ENCODE data around the gene RAPGEF5. TPM values are rescaled to one million over a fixed set of nuclear protein-coding genes. Genes with fewer than 3 reads are reported as not detected.

The RAPGEF5 gene
- total RNA-seq, 2 donors from 2014 or later = 7.4 to 29.8 TPM

GRCh38 chr7:22380333-22380732 lies 23.4 kb upstream of the RAPGEF5 start:
- Histone ChIP-seq H3K9me3 (no peaks in the 10 kb centered on the region), H3K27ac (no peak overlapping the region), H3K36me3 (no peaks in the 10 kb centered on the region), H3K4me3 (no peak overlapping the region), H3K27me3 (replicated peaks; ENCODE audit: insufficient read depth) (no peaks in the 10 kb centered on the region), H3K4me1 (replicated peaks) (no peaks in the 10 kb centered on the region)
- WGBS = 96% methylated on average over 2 of the region's 2 CpGs
- TF ChIP-seq POLR2A (IDR thresholded peaks at IDR 0.05) = no peak
- no peak for DNase-seq (ENCODE audit: low spot score)
- intact Hi-C loops (cut with DNase I) = no loop called here

- H3K4me3 ChIP-seq = no peak overlapping the region
- WGBS = 62% methylated on average over 7 of the region's 7 CpGs
- no peak overlapping the region for H3K27ac ChIP-seq
- no peaks in the 10 kb centered on the region for H3K4me1 ChIP-seq (replicated peaks)
- no peaks in the 10 kb centered on the region for H3K9me3 ChIP-seq
- no peaks in the 10 kb centered on the region for H3K36me3 ChIP-seq
- no peaks in the 10 kb centered on the region for H3K27me3 ChIP-seq (replicated peaks; ENCODE audit: insufficient read depth)
- DNase-seq (ENCODE audit: low spot score) = no peak
- TF ChIP-seq POLR2A (IDR thresholded peaks at IDR 0.05) (no peak), POLR2AphosphoS5 (IDR thresholded peaks at IDR 0.05) (no peak), CTCF (IDR thresholded peaks at IDR 0.05) (no peak)
- intact Hi-C loops (cut with DNase I) = no loop called here
Measured at GRCh38 chr7:22378199-22378980, 21.4 kb upstream of the RAPGEF5 start.

GRCh38 chr7:22377703-22378102 lies 20.7 kb upstream of the RAPGEF5 start:
- Histone ChIP-seq H3K27me3 (replicated peaks; ENCODE audit: insufficient read depth) (no peaks in the 10 kb centered on the region), H3K36me3 (no peaks in the 10 kb centered on the region), H3K27ac (no peak overlapping the region), H3K9me3 (no peaks in the 10 kb centered on the region), H3K4me3 (no peak overlapping the region), H3K4me1 (replicated peaks) (no peaks in the 10 kb centered on the region)
- intact Hi-C loops (cut with DNase I) = no loop called here
- WGBS = 50% methylated on average over 2 of the region's 2 CpGs
- no peak for DNase-seq (ENCODE audit: low spot score)
- TF ChIP-seq POLR2AphosphoS5 (IDR thresholded peaks at IDR 0.05) (no peak), CTCF (IDR thresholded peaks at IDR 0.05) (no peak), POLR2A (IDR thresholded peaks at IDR 0.05) (no peak)

GRCh38 chr7:22375359-22376048 lies 18.6 kb upstream of the RAPGEF5 start:
- WGBS = 98% methylated on average over 2 of the region's 2 CpGs

More at GRCh38 chr7:22375359-22376048, 18.6 kb upstream of the RAPGEF5 start:
- intact Hi-C loops (cut with DNase I) = no loop called here
- Histone ChIP-seq H3K27ac (no peak overlapping the region), H3K4me3 (no peak overlapping the region), H3K4me1 (replicated peaks) (no peaks in the 10 kb centered on the region), H3K9me3 (no peaks in the 10 kb centered on the region), H3K27me3 (replicated peaks; ENCODE audit: insufficient read depth) (no peaks in the 10 kb centered on the region), H3K36me3 (no peaks in the 10 kb centered on the region)
- DNase-seq (ENCODE audit: low spot score) = no peak
- TF ChIP-seq POLR2AphosphoS5 (IDR thresholded peaks at IDR 0.05) = no peak
- no peak for TF ChIP-seq POLR2A (IDR thresholded peaks at IDR 0.05)
- no peak for TF ChIP-seq CTCF (IDR thresholded peaks at IDR 0.05)
